Ascending aorta (tissue), 2 donors: ENCODE data around the gene NCOA3. TPM values are rescaled to one million over a fixed set of nuclear protein-coding genes. Genes with fewer than 3 reads are reported as not detected.

Experiments
- DNase-seq, 2 donors: peaks; one replicate each; pipeline ENCODE4 v3.0.0-alpha.2; 2019; ENCODE audit warnings: low spot score in 2 of 2
- H3K27ac ChIP-seq, 2 donors: fragments of 200-600 bp; sonication (generic); one replicate each; pipeline ENCODE4 v1.5.1; 2016 to 2017; ENCODE audit warnings: mild to moderate bottlenecking in 1 of 2
- H3K27me3 ChIP-seq: fragments of 200-600 bp; sonication (generic); one replicate; pipeline ENCODE4 v1.5.1; 2017
- H3K36me3 ChIP-seq, 2 donors: fragments of 200-600 bp; sonication (generic); one replicate each; pipeline ENCODE4 v1.5.1; 2016
- H3K4me1 ChIP-seq, 2 donors: fragments of 200-600 bp; sonication (generic); one replicate each; pipeline ENCODE4 v1.5.1; 2016 to 2017; ENCODE audit warnings: mild to moderate bottlenecking in 1 of 2
- H3K4me3 ChIP-seq, 2 donors: fragments of 200-600 bp; sonication (generic); one replicate each; pipeline ENCODE4 v1.5.1; 2016 to 2017; ENCODE audit warnings: mild to moderate bottlenecking in 1 of 2
- H3K9me3 ChIP-seq, 2 donors: fragments of 200-600 bp; sonication (generic); one replicate each; pipeline ENCODE4 v1.5.1; 2016
- CTCF ChIP-seq, 3 experiments: fragments of 200-600 bp in 2 of 3; fragments of 450-650 bp in 1 of 3; sonication (generic) in 2 of 3; IDR thresholded peaks; one replicate each; pipeline ENCODE4 v1.5.1; 2016 to 2019; ENCODE audit warnings: antibody characterized with exemption in 3 of 3, mild to moderate bottlenecking in 1 of 3, moderate library complexity in 1 of 3
- intact Hi-C: fragments of 100-400 bp; cut with DNase I; formaldehyde crosslinking; loops from one replicate; pipeline ENCODE4 v1.15.1; 2023
- total RNA-seq: library from RNA; depleted of rRNA; stranded (reverse); fragments of >200 nt; gene quantifications from one replicate; pipeline ENCODE4 v1.1.0, GENCODE V29; 2016

Gene NCOA3
- total RNA-seq, 1 donor from 2014 or later = 26.3 TPM

GRCh38 chr20:47664744-47665143 is 163.1 kb downstream of the NCOA3 start:
- intact Hi-C loops = no loop called here
- DNase-seq = peak in 1 of 2 donors; percentile 34
- peaks cover 0 to 9% of the 10 kb centered on the region in 2 donors for H3K4me1 ChIP-seq
- no peak for TF ChIP-seq CTCF (IDR thresholded peaks at IDR 0.05)
- no peaks in the 10 kb centered on the region for H3K27me3 ChIP-seq
- no peak overlapping the region for H3K27ac ChIP-seq
- no peak overlapping the region for H3K4me3 ChIP-seq
- no peaks in the 10 kb centered on the region for H3K9me3 ChIP-seq
- H3K36me3 ChIP-seq = peaks cover 12 to 22% of the 10 kb centered on the region in 2 donors

GRCh38 chr20:47665221-47665991 is 163.7 kb downstream of the NCOA3 start:
- Histone ChIP-seq H3K9me3 (no peaks in the 10 kb centered on the region), H3K4me3 (no peak overlapping the region), H3K27me3 (no peaks in the 10 kb centered on the region), H3K36me3 (peaks cover 12 to 22% of the 10 kb centered on the region in 2 donors), H3K27ac (no peak overlapping the region), H3K4me1 (peaks cover 0 to 9% of the 10 kb centered on the region in 2 donors)
- no peak for TF ChIP-seq CTCF (IDR thresholded peaks at IDR 0.05)
- DNase-seq = peak in 1 of 2 donors; percentile 56
- intact Hi-C loops = no loop called here

- TF ChIP-seq CTCF (IDR thresholded peaks at IDR 0.05) = no peak
- no peaks in the 10 kb centered on the region for H3K27me3 ChIP-seq
- no peak overlapping the region for H3K27ac ChIP-seq
- H3K9me3 ChIP-seq = no peaks in the 10 kb centered on the region
- no peak overlapping the region for H3K4me3 ChIP-seq
- peaks cover 0 to 9% of the 10 kb centered on the region in 2 donors for H3K4me1 ChIP-seq
- peaks cover 4 to 16% of the 10 kb centered on the region in 2 donors for H3K36me3 ChIP-seq
- intact Hi-C loops = no loop called here
- DNase-seq = peak in 1 of 2 donors; percentile 52
Observed at GRCh38 chr20:47666304-47666703, 164.6 kb downstream of the NCOA3 start.

- no peak overlapping the region for H3K4me3 ChIP-seq
- DNase-seq = peak in 1 of 2 donors; percentile 39
- intact Hi-C loops = no loop called here
- no peak for TF ChIP-seq CTCF (IDR thresholded peaks at IDR 0.05)
- H3K9me3 ChIP-seq = no peaks in the 10 kb centered on the region
- H3K27me3 ChIP-seq = no peaks in the 10 kb centered on the region
- peaks cover 0 to 9% of the 10 kb centered on the region in 2 donors for H3K4me1 ChIP-seq
- peaks cover under 1 to 8% of the 10 kb centered on the region in 2 donors for H3K36me3 ChIP-seq
- no peak overlapping the region for H3K27ac ChIP-seq
Observed at GRCh38 chr20:47667086-47667485, 165.4 kb downstream of the NCOA3 start.

- TF ChIP-seq CTCF (IDR thresholded peaks at IDR 0.05) = no peak
- Histone ChIP-seq H3K9me3 (no peaks in the 10 kb centered on the region), H3K36me3 (peaks cover 0 to 7% of the 10 kb centered on the region in 2 donors), H3K4me1 (peaks cover 0 to 9% of the 10 kb centered on the region in 2 donors), H3K27ac (no peak overlapping the region), H3K4me3 (no peak overlapping the region), H3K27me3 (no peaks in the 10 kb centered on the region)
- DNase-seq = peak in 1 of 2 donors; percentile 54
- intact Hi-C loops = no loop called here
Observed at GRCh38 chr20:47667531-47668312, 166.0 kb downstream of the NCOA3 start.
